SK-N-MC (cell line): ENCODE data around the gene GRIK4.

Source experiments
- DNase-seq: peaks from one replicate; pipeline ENCODE4 v3.0.0-alpha.2; 2011; ENCODE audit warnings: low read depth, low spot score
- H3K27ac ChIP-seq: fragments of 200-600 bp; sonication (generic); 2 replicates; pipeline ENCODE4 v1.5.1; 2016; ENCODE audit warnings: mixed run types
- H3K36me3 ChIP-seq: fragments of 200-600 bp; sonication (generic); 2 replicates; pipeline ENCODE4 v1.6.1; 2017; ENCODE audit warnings: antibody characterized with exemption, low read length, mixed read lengths; ENCODE audit not compliant: insufficient read depth
- H3K4me3 ChIP-seq: fragments of 200-600 bp; sonication (generic); 2 replicates; pipeline ENCODE4 v1.5.1; 2016
- H3K9ac ChIP-seq: fragments of 200-600 bp; sonication (generic); 2 replicates; pipeline ENCODE4 v1.8.0; 2017; ENCODE audit warnings: mixed run types, mixed read lengths; ENCODE audit not compliant: insufficient read length
- H3K9me3 ChIP-seq: fragments of 200-600 bp; sonication (generic); 2 replicates; pipeline ENCODE4 v1.6.1; 2017; ENCODE audit warnings: low read depth, mild to moderate bottlenecking, antibody characterized with exemption, low read length, moderate library complexity, mixed read lengths
- EZH2 ChIP-seq: fragments of 200-600 bp; sonication (generic); IDR thresholded peaks from one replicate; pipeline ENCODE4 v1.6.1; 2017; ENCODE audit warnings: antibody characterized with exemption
- FOXP2 ChIP-seq: optimal IDR thresholded peaks from 2 replicates; pipeline ENCODE3; 2011; ENCODE audit warnings: mild to moderate bottlenecking, moderate library complexity; ENCODE audit not compliant: insufficient read depth; ENCODE audit errors: extremely low read length, control extremely low read depth
- POLR2AphosphoS5 ChIP-seq: IDR thresholded peaks from 2 replicates; pipeline ENCODE4 v1.6.1; 2012; ENCODE audit warnings: mild to moderate bottlenecking, low read depth, low read length, borderline replicate concordance

GRIK4 gene

GRCh38 chr11:120740380-120740779, 228.8 kb downstream of the GRIK4 start:
- H3K4me3 ChIP-seq = no peak overlapping the region
- no peak overlapping the region for H3K9ac ChIP-seq
- H3K9me3 ChIP-seq = no peaks in the 10 kb centered on the region
- DNase-seq = no peak
- H3K36me3 ChIP-seq = no peaks in the 10 kb centered on the region
- TF ChIP-seq FOXP2 (no peak), POLR2AphosphoS5 (no peak), EZH2 (no peak)
- no peak overlapping the region for H3K27ac ChIP-seq

GRCh38 chr11:120744016-120744994, 232.8 kb downstream of the GRIK4 start:
- Histone ChIP-seq H3K36me3 (no peaks in the 10 kb centered on the region), H3K9me3 (no peaks in the 10 kb centered on the region), H3K4me3 (no peak overlapping the region), H3K9ac (no peak overlapping the region), H3K27ac (no peak overlapping the region)
- DNase-seq = no peak
- TF ChIP-seq EZH2 = no peak
- TF ChIP-seq POLR2AphosphoS5 = no peak
- TF ChIP-seq FOXP2 = no peak

GRCh38 chr11:120746376-120746775, 234.8 kb downstream of the GRIK4 start:
- Histone ChIP-seq H3K4me3 (no peak overlapping the region), H3K36me3 (no peaks in the 10 kb centered on the region), H3K9ac (no peak overlapping the region), H3K27ac (no peak overlapping the region), H3K9me3 (no peaks in the 10 kb centered on the region)
- TF ChIP-seq POLR2AphosphoS5 (no peak), FOXP2 (no peak), EZH2 (no peak)
- no peak for DNase-seq

GRCh38 chr11:120746836-120747609, 235.5 kb downstream of the GRIK4 start:
- H3K36me3 ChIP-seq = no peaks in the 10 kb centered on the region
- no peak for DNase-seq
- H3K4me3 ChIP-seq = no peak overlapping the region
- H3K27ac ChIP-seq = no peak overlapping the region
- H3K9me3 ChIP-seq = no peaks in the 10 kb centered on the region
- TF ChIP-seq FOXP2 = no peak
- no peak for TF ChIP-seq POLR2AphosphoS5
- TF ChIP-seq EZH2 = no peak
- no peak overlapping the region for H3K9ac ChIP-seq

GRCh38 chr11:120747850-120748814, 236.6 kb downstream of the GRIK4 start:
- TF ChIP-seq EZH2 = no peak
- TF ChIP-seq POLR2AphosphoS5 = no peak
- Histone ChIP-seq H3K4me3 (no peak overlapping the region), H3K36me3 (no peaks in the 10 kb centered on the region), H3K9me3 (no peaks in the 10 kb centered on the region), H3K9ac (no peak overlapping the region), H3K27ac (no peak overlapping the region)
- no peak for DNase-seq

- H3K9ac ChIP-seq = no peak overlapping the region
- H3K27ac ChIP-seq = no peak overlapping the region
- no peaks in the 10 kb centered on the region for H3K36me3 ChIP-seq
- no peak overlapping the region for H3K4me3 ChIP-seq
- TF ChIP-seq POLR2AphosphoS5 (no peak), EZH2 (no peak)
- no peak for DNase-seq
- H3K9me3 ChIP-seq = no peaks in the 10 kb centered on the region
Measured at GRCh38 chr11:120749395-120749794, 237.8 kb downstream of the GRIK4 start.

GRCh38 chr11:120750647-120751549, 239.3 kb downstream of the GRIK4 start:
- Histone ChIP-seq H3K9me3 (no peaks in the 10 kb centered on the region), H3K9ac (no peak overlapping the region), H3K27ac (no peak overlapping the region), H3K36me3 (no peaks in the 10 kb centered on the region), H3K4me3 (no peak overlapping the region)
- DNase-seq = no peak
- TF ChIP-seq POLR2AphosphoS5 = no peak
- no peak for TF ChIP-seq EZH2
- TF ChIP-seq FOXP2 = no peak
